GM18907 (cell line): Measurements from ENCODE around the gene RPS6KA4.

Experiments used
- ATAC-seq: cut with Tn5 transposase; IDR thresholded peaks from one replicate; pipeline ENCODE4 v1.9.1; 2021; ENCODE audit warnings: mild to moderate bottlenecking, moderate library complexity; ENCODE audit not compliant: unreplicated experiment

The RPS6KA4 gene

GRCh38 chr11:64362339-64362738 lies 3.4 kb downstream of the RPS6KA4 start:
- no peak for ATAC-seq

- ATAC-seq = no peak
Observed at GRCh38 chr11:64364435-64364834, 5.5 kb downstream of the RPS6KA4 start.

GRCh38 chr11:64364911-64365310 lies 5.9 kb downstream of the RPS6KA4 start:
- no peak for ATAC-seq

GRCh38 chr11:64366751-64367150 lies 7.8 kb downstream of the RPS6KA4 start:
- no peak for ATAC-seq

- no peak for ATAC-seq
Observed at GRCh38 chr11:64367931-64368672, 9.1 kb downstream of the RPS6KA4 start.

GRCh38 chr11:64368673-64369074 lies 9.7 kb downstream of the RPS6KA4 start:
- no peak for ATAC-seq

GRCh38 chr11:64369440-64370421 lies 10.8 kb downstream of the RPS6KA4 start:
- no peak for ATAC-seq

GRCh38 chr11:64371201-64371600 lies 12.2 kb downstream of the RPS6KA4 start:
- ATAC-seq = no peak

- no peak for ATAC-seq
Observed at GRCh38 chr11:64372021-64372420, 13.1 kb downstream of the RPS6KA4 start.

GRCh38 chr11:64372802-64373597 lies 14.0 kb downstream of the RPS6KA4 start:
- ATAC-seq = no peak

GRCh38 chr11:64373598-64373974 lies 14.6 kb downstream of the RPS6KA4 start:
- ATAC-seq = no peak

GRCh38 chr11:64376071-64376470 lies 17.1 kb downstream of the RPS6KA4 start:
- no peak for ATAC-seq

GRCh38 chr11:64378335-64378880 lies 19.4 kb downstream of the RPS6KA4 start:
- no peak for ATAC-seq

GRCh38 chr11:64379160-64379559 lies 20.2 kb downstream of the RPS6KA4 start:
- ATAC-seq = no peak

- no peak for ATAC-seq
Observed at GRCh38 chr11:64379817-64380709, 21.1 kb downstream of the RPS6KA4 start.

- ATAC-seq = no peak
Observed at GRCh38 chr11:64381350-64381749, 22.4 kb downstream of the RPS6KA4 start.

GRCh38 chr11:64382047-64382446 lies 23.1 kb downstream of the RPS6KA4 start:
- no peak for ATAC-seq

GRCh38 chr11:64382586-64382985 lies 23.6 kb downstream of the RPS6KA4 start:
- no peak for ATAC-seq

GRCh38 chr11:64383580-64383979 lies 24.6 kb downstream of the RPS6KA4 start:
- no peak for ATAC-seq
